Astrocyte (in vitro differentiated cells and primary cell): ENCODE measurements around the gene CSRNP2. TPM values are rescaled to one million over a fixed set of nuclear protein-coding genes. Genes with fewer than 3 reads are reported as not detected.

Experiments used
- DNase-seq: peaks from one replicate; pipeline ENCODE4 v3.0.0-alpha.2; 2010; ENCODE audit warnings: low read depth
- FAIRE-seq: peaks from 2 replicates; lab custom pipeline; 2011; peaks lifted over from hg19 to GRCh38; lab: Jason Lieb, UNC
- H2AFZ ChIP-seq: 2 replicates; pipeline ENCODE4 v1.6.0; 2012; ENCODE audit warnings: low read depth, low read length, inconsistent platforms
- H3K27ac ChIP-seq: 2 replicates; pipeline ENCODE4 v1.5.1; 2011; ENCODE audit warnings: low read depth, low read length, inconsistent platforms
- H3K27me3 ChIP-seq: 2 replicates; pipeline ENCODE4 v1.6.0; 2011; ENCODE audit warnings: low read length, inconsistent platforms; ENCODE audit not compliant: insufficient read depth
- H3K36me3 ChIP-seq: 2 replicates; pipeline ENCODE4 v1.5.1; 2011; ENCODE audit warnings: low read length, inconsistent platforms; ENCODE audit not compliant: insufficient read depth
- H3K4me1 ChIP-seq: 2 replicates; pipeline ENCODE4 v1.5.1; 2011; ENCODE audit warnings: low read length, inconsistent platforms; ENCODE audit not compliant: insufficient read depth
- H3K4me2 ChIP-seq: 2 replicates; pipeline ENCODE4 v1.6.0; 2012; ENCODE audit warnings: low read length, inconsistent platforms
- H3K4me3 ChIP-seq: 2 replicates; pipeline ENCODE4 v1.5.1; 2011; ENCODE audit warnings: low read depth, mild to moderate bottlenecking, low read length, inconsistent platforms; ENCODE audit not compliant: insufficient read depth
- H3K79me2 ChIP-seq: 2 replicates; pipeline ENCODE4 v1.6.0; 2012; ENCODE audit warnings: mild to moderate bottlenecking, low read length, inconsistent platforms; ENCODE audit not compliant: insufficient read depth
- H3K9ac ChIP-seq: 2 replicates; pipeline ENCODE4 v1.6.0; 2012; ENCODE audit warnings: mild to moderate bottlenecking, low read length, inconsistent platforms
- H3K9me3 ChIP-seq: 2 replicates; pipeline ENCODE4 v1.5.1; 2012; ENCODE audit warnings: low read depth, mild to moderate bottlenecking, low read length, inconsistent platforms; ENCODE audit not compliant: insufficient read depth
- H4K20me1 ChIP-seq: 2 replicates; pipeline ENCODE4 v1.6.0; 2012; ENCODE audit warnings: low read length, inconsistent platforms; ENCODE audit not compliant: insufficient read depth
- H3K27ac Mint-ChIP-seq: one replicate; pipeline ENCODE4 v1.8.0; 2021; ENCODE audit warnings: mild to moderate bottlenecking, mixed read lengths; ENCODE audit not compliant: unreplicated experiment
- H3K27me3 Mint-ChIP-seq: one replicate; pipeline ENCODE4 v1.8.0; 2021; ENCODE audit warnings: low read depth, mixed read lengths; ENCODE audit not compliant: unreplicated experiment
- H3K36me3 Mint-ChIP-seq: one replicate; pipeline ENCODE4 v1.8.0; 2021; ENCODE audit warnings: low read depth, mixed read lengths; ENCODE audit not compliant: unreplicated experiment
- H3K4me1 Mint-ChIP-seq: one replicate; pipeline ENCODE4 v1.8.0; 2021; ENCODE audit warnings: low read depth, mixed read lengths; ENCODE audit not compliant: unreplicated experiment
- H3K4me3 Mint-ChIP-seq: one replicate; pipeline ENCODE4 v1.8.0; 2021; ENCODE audit warnings: mild to moderate bottlenecking, moderate library complexity, mixed read lengths; ENCODE audit not compliant: unreplicated experiment
- H3K9me3 Mint-ChIP-seq: one replicate; pipeline ENCODE4 v1.8.0; 2021; ENCODE audit warnings: mild to moderate bottlenecking, mixed read lengths; ENCODE audit not compliant: unreplicated experiment
- CTCF ChIP-seq: IDR thresholded peaks from 2 replicates; pipeline ENCODE4 v1.5.1; 2011; ENCODE audit warnings: low read depth, mild to moderate bottlenecking, inconsistent platforms, low read length, moderate library complexity; ENCODE audit not compliant: insufficient read depth
- EZH2 ChIP-seq: IDR thresholded peaks from 2 replicates; pipeline ENCODE4 v1.6.1; 2012; ENCODE audit warnings: mild to moderate bottlenecking, low read length, inconsistent platforms; ENCODE audit not compliant: insufficient read depth
- total RNA-seq: library from RNA; stranded (reverse); gene quantifications from 2 replicates; pipeline ENCODE4 v1.2.1, GENCODE V29; 2021

Gene CSRNP2
- total RNA-seq, 1 donor from 2014 or later, result 61.6 TPM

GRCh38 chr12:51131745-51132521, 48.5 kb upstream of the CSRNP2 start:
- Histone ChIP-seq H3K4me3 (no peak overlapping the region), H3K4me2 (no peak overlapping the region), H3K9me3 (no peaks in the 10 kb centered on the region), H3K9ac (no peak overlapping the region), H3K27ac (no peak overlapping the region), H2AFZ (no peak overlapping the region), H3K27me3 (no peaks in the 10 kb centered on the region), H3K36me3 (no peaks in the 10 kb centered on the region), H4K20me1 (peaks cover 5% of the 10 kb centered on the region), H3K4me1 (no peaks in the 10 kb centered on the region), H3K79me2 (no peaks in the 10 kb centered on the region)
- no peak overlapping the region for H3K4me3 Mint-ChIP-seq
- H3K9me3 Mint-ChIP-seq, result no peaks in the 10 kb centered on the region
- H3K27ac Mint-ChIP-seq, result no peak overlapping the region
- H3K27me3 Mint-ChIP-seq, result no peaks in the 10 kb centered on the region
- no peak for FAIRE-seq
- H3K36me3 Mint-ChIP-seq, result peaks cover 2% of the 10 kb centered on the region
- DNase-seq, result no peak
- TF ChIP-seq EZH2 (no peak), CTCF (no peak)
- peaks cover 6% of the 10 kb centered on the region for H3K4me1 Mint-ChIP-seq

- Histone ChIP-seq H3K4me1 (no peaks in the 10 kb centered on the region), H4K20me1 (peaks cover 10% of the 10 kb centered on the region), H3K4me3 (no peak overlapping the region), H3K9ac (no peak overlapping the region), H3K9me3 (no peaks in the 10 kb centered on the region), H3K27ac (no peak overlapping the region), H3K36me3 (no peaks in the 10 kb centered on the region), H2AFZ (no peak overlapping the region), H3K4me2 (no peak overlapping the region), H3K27me3 (no peaks in the 10 kb centered on the region), H3K79me2 (no peaks in the 10 kb centered on the region)
- Mint-ChIP-seq H3K9me3 (no peaks in the 10 kb centered on the region), H3K36me3 (peaks cover 4% of the 10 kb centered on the region), H3K4me1 (peaks cover 14% of the 10 kb centered on the region), H3K27me3 (no peaks in the 10 kb centered on the region), H3K4me3 (no peak overlapping the region), H3K27ac (no peak overlapping the region)
- TF ChIP-seq EZH2 (no peak), CTCF (no peak)
- FAIRE-seq (no peak), DNase-seq (peak; percentile 33)
These were observed 45.5 kb upstream of the CSRNP2 start for GRCh38 chr12:51128919-51129318.

DNA sequence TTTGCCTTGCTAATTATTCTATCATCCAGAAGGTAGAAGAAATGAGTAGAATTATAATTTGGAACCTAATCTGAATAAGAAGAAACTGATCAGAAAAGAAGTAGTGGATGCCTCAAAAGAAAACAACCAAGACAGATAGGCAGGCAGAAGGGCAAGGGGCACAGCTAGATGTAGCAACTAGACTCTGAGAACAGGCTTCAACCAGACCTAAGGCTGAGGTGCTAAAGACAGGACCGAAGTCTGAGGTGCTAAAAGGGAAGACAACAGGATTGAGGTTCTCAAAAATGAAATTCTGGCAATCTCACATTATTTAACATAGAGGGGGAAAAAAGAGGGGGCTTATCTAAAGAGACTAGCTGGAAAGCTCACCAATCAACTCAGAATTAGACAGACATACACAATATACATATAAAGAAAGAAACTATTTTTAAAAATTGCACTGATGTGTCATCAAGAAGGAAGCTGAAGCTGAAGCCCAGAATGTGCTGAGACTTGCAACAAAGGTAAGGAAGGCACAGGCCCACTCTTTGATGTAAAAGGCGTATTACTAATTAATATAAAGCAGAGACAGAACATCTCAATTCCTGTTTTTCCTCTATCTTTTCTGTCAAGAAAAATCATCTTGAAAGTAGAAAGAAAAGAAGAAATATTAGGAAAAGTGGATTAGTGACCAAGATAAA, 43.8 kb upstream of the CSRNP2 start:
- peaks cover 14% of the 10 kb centered on the region for H3K4me1 Mint-ChIP-seq
- Histone ChIP-seq H3K27ac (no peak overlapping the region), H3K79me2 (no peaks in the 10 kb centered on the region), H3K9me3 (no peaks in the 10 kb centered on the region), H3K4me1 (no peaks in the 10 kb centered on the region), H3K4me3 (no peak overlapping the region), H4K20me1 (peaks cover 13% of the 10 kb centered on the region), H3K36me3 (no peaks in the 10 kb centered on the region), H3K27me3 (no peaks in the 10 kb centered on the region), H3K9ac (no peak overlapping the region), H2AFZ (no peak overlapping the region), H3K4me2 (no peak overlapping the region)
- no peaks in the 10 kb centered on the region for H3K27me3 Mint-ChIP-seq
- FAIRE-seq (no peak), DNase-seq (peak; percentile 19)
- H3K9me3 Mint-ChIP-seq, result no peaks in the 10 kb centered on the region
- TF ChIP-seq CTCF, result no peak
- TF ChIP-seq EZH2, result no peak
- peaks cover 7% of the 10 kb centered on the region for H3K36me3 Mint-ChIP-seq
- peak overlapping the region; percentile 88 for H3K27ac Mint-ChIP-seq
- H3K4me3 Mint-ChIP-seq, result peak overlapping the region; percentile 34
